Right atrium auricular region (tissue), 2 donors: ENCODE results near the gene PLET1. TPM values are rescaled to one million over a fixed set of nuclear protein-coding genes. Genes with fewer than 3 reads are reported as not detected.
"Not testable (repeated sequence)": the region's sequence is repeated elsewhere in the genome, so short reads cannot be mapped to it uniquely, and the experiment has no call there.

Source experiments
- DNase-seq: peaks from one replicate; pipeline ENCODE4 v3.0.0-alpha.2; 2019; ENCODE audit warnings: low spot score
- H3K27ac ChIP-seq, 2 donors: fragments of 200-600 bp; sonication (generic); 1 replicate in 1 of 2; 2 replicates in 1 of 2; pipeline ENCODE4 v1.5.1; 2016 to 2019
- H3K27me3 ChIP-seq, 2 donors: fragments of 200-600 bp; sonication (generic); one replicate each; pipeline versions ENCODE4 v1.5.1 to v1.6.0; 2017 to 2019
- H3K36me3 ChIP-seq: fragments of 200-600 bp; sonication (generic); one replicate; pipeline ENCODE4 v1.5.1; 2016
- H3K4me1 ChIP-seq, 2 donors: fragments of 200-600 bp; sonication (generic); one replicate each; pipeline versions ENCODE4 v1.5.1 to v1.6.0; 2017 to 2019
- H3K4me3 ChIP-seq, 2 donors: fragments of 200-600 bp; sonication (generic); 1 replicate in 1 of 2; 2 replicates in 1 of 2; pipeline ENCODE4 v1.5.1; 2017 to 2019; ENCODE audit warnings: mild to moderate bottlenecking in 1 of 2, moderate library complexity in 1 of 2
- H3K9me3 ChIP-seq, 2 donors: fragments of 200-600 bp; sonication (generic); one replicate each; pipeline ENCODE4 v1.5.1; 2019
- total RNA-seq, 2 donors: library from RNA; depleted of rRNA; stranded (reverse); fragments of >200 nt; gene quantifications; one replicate each; pipeline ENCODE4 v1.1.0, GENCODE V29; 2016
- TF ChIP-seq, protein P1 (sequence below), 2 donors: fragments of 200-600 bp; sonication (generic); IDR thresholded peaks; one replicate each; pipeline ENCODE4 v1.5.1; 2019; ENCODE audit warnings: antibody characterized with exemption in 2 of 2

Gene PLET1
- total RNA-seq, 2 donors from 2014 or later, result not detected

DNA sequence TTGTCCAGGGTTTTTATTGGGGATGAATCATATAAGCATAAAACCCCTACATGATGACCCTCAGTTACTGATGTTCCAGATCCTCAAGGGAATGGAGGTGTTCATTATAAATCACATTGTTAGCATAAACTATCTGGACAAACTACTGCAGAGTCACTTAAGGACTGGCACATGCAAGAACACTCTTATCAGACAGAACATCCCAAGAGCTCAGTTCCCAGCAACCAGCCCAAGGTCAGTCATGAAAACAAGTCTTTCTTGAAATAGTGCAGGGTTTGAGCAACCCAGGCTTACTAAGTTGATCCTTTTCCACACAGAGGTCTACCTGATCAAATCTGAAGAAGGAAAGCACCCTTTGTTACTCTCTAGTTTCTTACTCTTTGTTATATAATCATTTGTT, 48.0 kb downstream of the PLET1 start:
- no peaks in the 10 kb centered on the region for H3K9me3 ChIP-seq
- DNase-seq, result no peak

GRCh38 chr11:112212290-112212689, 48.4 kb downstream of the PLET1 start:
- peaks cover 0 to 7% of the 10 kb centered on the region in 2 donors for H3K4me1 ChIP-seq
- DNase-seq, result no peak
- H3K27ac ChIP-seq, result no peak overlapping the region
- H3K27me3 ChIP-seq, result no peaks in the 10 kb centered on the region
- TF ChIP-seq, protein P1, sequence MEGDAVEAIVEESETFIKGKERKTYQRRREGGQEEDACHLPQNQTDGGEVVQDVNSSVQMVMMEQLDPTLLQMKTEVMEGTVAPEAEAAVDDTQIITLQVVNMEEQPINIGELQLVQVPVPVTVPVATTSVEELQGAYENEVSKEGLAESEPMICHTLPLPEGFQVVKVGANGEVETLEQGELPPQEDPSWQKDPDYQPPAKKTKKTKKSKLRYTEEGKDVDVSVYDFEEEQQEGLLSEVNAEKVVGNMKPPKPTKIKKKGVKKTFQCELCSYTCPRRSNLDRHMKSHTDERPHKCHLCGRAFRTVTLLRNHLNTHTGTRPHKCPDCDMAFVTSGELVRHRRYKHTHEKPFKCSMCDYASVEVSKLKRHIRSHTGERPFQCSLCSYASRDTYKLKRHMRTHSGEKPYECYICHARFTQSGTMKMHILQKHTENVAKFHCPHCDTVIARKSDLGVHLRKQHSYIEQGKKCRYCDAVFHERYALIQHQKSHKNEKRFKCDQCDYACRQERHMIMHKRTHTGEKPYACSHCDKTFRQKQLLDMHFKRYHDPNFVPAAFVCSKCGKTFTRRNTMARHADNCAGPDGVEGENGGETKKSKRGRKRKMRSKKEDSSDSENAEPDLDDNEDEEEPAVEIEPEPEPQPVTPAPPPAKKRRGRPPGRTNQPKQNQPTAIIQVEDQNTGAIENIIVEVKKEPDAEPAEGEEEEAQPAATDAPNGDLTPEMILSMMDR (IDR thresholded peaks at IDR 0.05), result no peak
- H3K4me3 ChIP-seq, result no peak overlapping the region
- no peaks in the 10 kb centered on the region for H3K9me3 ChIP-seq
- H3K36me3 ChIP-seq, result peaks cover 17% of the 10 kb centered on the region

More for the DNA sequence above, 48.0 kb downstream of the PLET1 start:
- H3K4me3 ChIP-seq, result no peak overlapping the region
- H3K4me1 ChIP-seq, result peaks cover 0 to 7% of the 10 kb centered on the region in 2 donors
- no peak overlapping the region for H3K27ac ChIP-seq
- TF ChIP-seq, protein P1 (IDR thresholded peaks at IDR 0.05), result no peak
- no peaks in the 10 kb centered on the region for H3K27me3 ChIP-seq
- peaks cover 17% of the 10 kb centered on the region for H3K36me3 ChIP-seq

DNA sequence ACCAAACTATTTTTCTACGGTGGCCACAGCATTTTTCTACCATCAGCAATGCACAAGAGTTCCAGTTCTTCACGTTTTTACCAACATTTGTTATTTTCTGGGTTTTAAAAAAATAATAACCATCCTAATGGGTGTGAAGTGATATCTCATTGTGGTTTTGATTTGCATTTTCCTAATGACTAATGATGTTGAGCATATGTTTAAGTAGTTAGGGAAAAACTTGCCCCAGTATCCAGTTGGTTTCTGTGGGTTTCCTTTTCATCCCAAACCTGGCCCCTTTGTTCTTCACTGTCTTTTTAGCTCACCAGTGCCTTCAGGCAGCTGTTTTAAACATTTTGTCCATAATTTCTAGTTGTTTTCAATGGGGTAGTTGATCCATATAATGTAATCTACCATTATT, 49.1 kb downstream of the PLET1 start:
- no peak for DNase-seq
- H3K4me1 ChIP-seq, result peaks cover 0 to 7% of the 10 kb centered on the region in 2 donors
- TF ChIP-seq, protein P1 (IDR thresholded peaks at IDR 0.05), result no peak
- no peaks in the 10 kb centered on the region for H3K9me3 ChIP-seq
- no peak overlapping the region for H3K27ac ChIP-seq
- no peak overlapping the region for H3K4me3 ChIP-seq
- H3K27me3 ChIP-seq, result no peaks in the 10 kb centered on the region
- H3K36me3 ChIP-seq, result peaks cover 15% of the 10 kb centered on the region

DNA sequence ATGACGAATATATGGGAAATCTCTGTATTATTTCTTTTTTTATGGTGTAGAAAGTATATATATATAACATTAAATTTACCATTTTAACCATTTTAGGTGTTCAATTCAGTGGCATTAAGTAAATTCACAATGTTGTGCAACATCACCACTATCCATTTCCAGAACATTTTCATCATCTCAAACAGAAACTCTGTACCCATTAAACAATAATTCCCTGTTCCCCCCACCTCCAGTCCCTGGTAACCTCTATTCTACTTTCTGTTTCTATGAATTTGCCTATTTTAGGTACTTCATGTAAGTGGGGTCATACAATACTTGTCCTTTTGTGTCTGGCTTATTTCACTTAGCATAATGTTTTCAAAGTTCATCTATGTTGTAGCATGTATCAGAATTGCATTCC, 49.8 kb downstream of the PLET1 start:
- Histone ChIP-seq H3K4me1 (peaks cover 0 to 7% of the 10 kb centered on the region in 2 donors), H3K27ac (no peak overlapping the region), H3K9me3 (no peaks in the 10 kb centered on the region), H3K27me3 (no peaks in the 10 kb centered on the region), H3K36me3 (peaks cover 15% of the 10 kb centered on the region), H3K4me3 (no peak overlapping the region)
- no peak for DNase-seq
- TF ChIP-seq, protein P1 (IDR thresholded peaks at IDR 0.05), result no peak

GRCh38 chr11:112206071-112206470, 54.6 kb downstream of the PLET1 start:
- H3K9me3 ChIP-seq, result no peaks in the 10 kb centered on the region
- H3K36me3 ChIP-seq, result peaks cover 18% of the 10 kb centered on the region
- no peak overlapping the region for H3K4me3 ChIP-seq
- no peaks in the 10 kb centered on the region for H3K4me1 ChIP-seq
- no peaks in the 10 kb centered on the region for H3K27me3 ChIP-seq
- no peak for DNase-seq
- TF ChIP-seq, protein P1 (IDR thresholded peaks at IDR 0.05), result no peak
- H3K27ac ChIP-seq, result no peak overlapping the region

DNA sequence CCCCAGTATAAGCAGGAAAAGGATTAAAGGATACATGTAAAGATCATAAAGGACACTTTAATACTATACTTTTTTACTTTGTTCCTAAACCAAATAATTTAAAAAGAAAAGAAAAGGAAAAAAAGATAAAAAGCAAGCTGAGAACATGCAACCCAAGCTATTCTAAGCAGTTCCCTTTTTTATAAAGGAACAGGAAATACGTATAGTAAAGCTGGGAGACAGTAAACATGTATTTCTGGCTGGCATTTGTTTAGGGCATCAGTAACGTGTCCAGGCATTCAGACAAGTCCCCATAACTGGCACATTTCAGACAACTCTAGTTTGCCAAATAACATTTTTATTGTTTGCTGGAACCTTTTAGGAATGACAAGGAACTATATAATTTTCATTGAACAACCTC, 60.4 kb downstream of the PLET1 start:
- TF ChIP-seq, protein P1 (IDR thresholded peaks at IDR 0.05), result no peak
- H3K4me3 ChIP-seq, result no peak overlapping the region
- DNase-seq, result no peak
- H3K27ac ChIP-seq, result no peak overlapping the region
- H3K4me1 ChIP-seq, result no peaks in the 10 kb centered on the region
- H3K36me3 ChIP-seq, result peaks cover 28% of the 10 kb centered on the region
- H3K27me3 ChIP-seq, result no peaks in the 10 kb centered on the region
- no peaks in the 10 kb centered on the region for H3K9me3 ChIP-seq

GRCh38 chr11:112199101-112199500, 61.6 kb downstream of the PLET1 start:
- H3K4me1 ChIP-seq, H3K27me3 ChIP-seq, DNase-seq, H3K9me3 ChIP-seq, H3K27ac ChIP-seq, H3K4me3 ChIP-seq: not testable (repeated sequence)
- H3K36me3 ChIP-seq, result peaks cover 32% of the 10 kb centered on the region
